Heart left ventricle (tissue), 13 donors: Measurements from ENCODE around the gene IL1R2.

Source experiments
- POLR2A ChIP-seq, 2 donors: fragments of 450-650 bp; IDR thresholded peaks; one replicate each; pipeline ENCODE4 v1.6.1; 2017; ENCODE audit warnings: antibody characterized with exemption in 2 of 2, mild to moderate bottlenecking in 2 of 2, moderate library complexity in 2 of 2
- TF ChIP-seq, protein P1 (sequence below), 12 donors: fragments of 200-600 bp; sonication (generic) in 4 of 12; IDR thresholded peaks; one replicate each; pipeline versions ENCODE4 v1.5.0 to v1.8.0; 2018 to 2022; ENCODE audit warnings: antibody characterized with exemption in 12 of 12, mild to moderate bottlenecking in 5 of 12
- donor health status: ischemic (EF 13 %, LVEDD 7.1; RV severe dilation, severe dysfunction).
- donor health status: DM: no; HTN: yes; CAD: no.
- donor health status: DM: no; HTN: no; CAD: no.
- donor health status: ischemic (EF 25% LVEDD 6.9; RV normal size, moderate dysfunction).
- donor health status: ischemic (EF 25% LVEDD 5.7; RV mildly dilated, moderate dysfunction).
- donor health status: ischemic (EF 35%, LVEDD 5.7; RV mildly dilated, moderate dysfunction).
- donor health status: nonischemic (EF 11% LVEDD 7.7; RV severe dilation, severe dysfunction).
- donor health status: DM: yes; HTN: yes; CAD: no.
- donor health status: PGD.
- donor health status: ischemic (EF 29% LVEDD 5.4; RV normal size, mild dysfunction).
- donor health status: nonischemic (EF 23%, LVEDD 6.1; RV moderate dilation, normal function).

DNA sequence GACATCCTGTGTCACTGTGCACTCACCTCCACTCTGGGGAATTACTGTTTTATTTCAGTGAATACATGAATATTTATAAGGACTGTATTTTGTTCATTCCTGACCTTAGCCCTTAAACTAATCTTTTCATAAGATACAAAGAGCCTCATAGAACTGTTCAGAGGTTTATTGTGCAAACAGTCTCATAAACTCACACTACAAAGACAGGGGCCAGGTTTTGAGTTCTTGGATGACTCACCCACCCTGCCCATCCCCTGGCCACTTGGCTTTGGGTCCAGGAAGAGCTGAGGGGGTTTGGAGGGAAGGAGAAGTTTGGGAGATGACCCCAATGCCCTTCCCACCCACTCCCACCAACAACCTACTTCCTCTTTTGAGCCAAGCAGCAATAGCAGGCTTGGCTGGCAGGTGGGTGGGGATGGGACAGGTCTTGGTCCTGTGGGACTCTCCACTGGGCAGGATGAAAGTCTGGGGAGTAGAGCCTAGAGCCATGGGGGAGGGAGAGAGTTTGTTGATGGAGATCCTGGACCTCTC, 43.1 kb upstream of the IL1R2 start:
- TF ChIP-seq, protein P1, sequence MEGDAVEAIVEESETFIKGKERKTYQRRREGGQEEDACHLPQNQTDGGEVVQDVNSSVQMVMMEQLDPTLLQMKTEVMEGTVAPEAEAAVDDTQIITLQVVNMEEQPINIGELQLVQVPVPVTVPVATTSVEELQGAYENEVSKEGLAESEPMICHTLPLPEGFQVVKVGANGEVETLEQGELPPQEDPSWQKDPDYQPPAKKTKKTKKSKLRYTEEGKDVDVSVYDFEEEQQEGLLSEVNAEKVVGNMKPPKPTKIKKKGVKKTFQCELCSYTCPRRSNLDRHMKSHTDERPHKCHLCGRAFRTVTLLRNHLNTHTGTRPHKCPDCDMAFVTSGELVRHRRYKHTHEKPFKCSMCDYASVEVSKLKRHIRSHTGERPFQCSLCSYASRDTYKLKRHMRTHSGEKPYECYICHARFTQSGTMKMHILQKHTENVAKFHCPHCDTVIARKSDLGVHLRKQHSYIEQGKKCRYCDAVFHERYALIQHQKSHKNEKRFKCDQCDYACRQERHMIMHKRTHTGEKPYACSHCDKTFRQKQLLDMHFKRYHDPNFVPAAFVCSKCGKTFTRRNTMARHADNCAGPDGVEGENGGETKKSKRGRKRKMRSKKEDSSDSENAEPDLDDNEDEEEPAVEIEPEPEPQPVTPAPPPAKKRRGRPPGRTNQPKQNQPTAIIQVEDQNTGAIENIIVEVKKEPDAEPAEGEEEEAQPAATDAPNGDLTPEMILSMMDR (IDR thresholded peaks at IDR 0.05), result no peak
- TF ChIP-seq POLR2A (IDR thresholded peaks at IDR 0.05), result no peak
